Neural progenitor cell (in vitro differentiated cells): ENCODE results near the gene SHD. TPM values are rescaled to one million over a fixed set of nuclear protein-coding genes. Genes with fewer than 3 reads are reported as not detected.

Experiments used
- DNase-seq: peaks from one replicate; pipeline ENCODE4 v3.0.0-alpha.2; 2016; ENCODE audit warnings: low spot score
- H2AFZ ChIP-seq: fragments of 200-600 bp; sonication (generic); replicated peaks from 2 replicates; pipeline ENCODE4 v1.6.1; 2016; ENCODE audit warnings: antibody characterized with exemption
- H3F3A ChIP-seq: fragments of 200-600 bp; sonication (generic); 2 replicates; pipeline ENCODE4 v1.6.1; 2016; ENCODE audit warnings: antibody characterized with exemption, low read depth
- H3K27ac ChIP-seq: fragments of 200-600 bp; sonication (generic); 2 replicates; pipeline ENCODE4 v1.5.1; 2016; ENCODE audit warnings: mild to moderate bottlenecking
- H3K27me3 ChIP-seq: fragments of 200-600 bp; sonication (generic); 2 replicates; pipeline ENCODE4 v1.6.1; 2016; ENCODE audit warnings: mild to moderate bottlenecking, moderate library complexity
- H3K36me3 ChIP-seq: fragments of 200-600 bp; sonication (generic); 2 replicates; pipeline ENCODE4 v1.5.1; 2016
- H3K4me1 ChIP-seq: fragments of 200-600 bp; sonication (generic); 2 replicates; pipeline ENCODE4 v1.6.1; 2016; ENCODE audit warnings: mixed run types
- H3K4me2 ChIP-seq: fragments of 200-600 bp; sonication (generic); 2 replicates; pipeline ENCODE4 v1.6.1; 2016
- H3K4me3 ChIP-seq: fragments of 200-600 bp; sonication (generic); 2 replicates; pipeline ENCODE4 v1.5.1; 2016
- H3K79me2 ChIP-seq: fragments of 200-600 bp; sonication (generic); 2 replicates; pipeline ENCODE4 v1.6.1; 2016; ENCODE audit warnings: low read depth
- H3K9ac ChIP-seq: fragments of 200-600 bp; sonication (generic); 2 replicates; pipeline ENCODE4 v1.6.1; 2016
- H3K9me3 ChIP-seq: fragments of 200-600 bp; sonication (generic); 2 replicates; pipeline ENCODE4 v1.5.1; 2016; ENCODE audit warnings: low read depth
- H4K20me1 ChIP-seq: fragments of 200-600 bp; sonication (generic); 2 replicates; pipeline ENCODE4 v1.6.1; 2016; ENCODE audit warnings: low read depth
- H3K27ac Mint-ChIP-seq: 3 replicates; pipeline ENCODE4 v1.8.0; 2021; ENCODE audit warnings: mixed read lengths
- H3K27me3 Mint-ChIP-seq: 2 replicates; pipeline ENCODE4 v1.8.0; 2022; ENCODE audit warnings: low read depth, mild to moderate bottlenecking, inconsistent platforms, moderate library complexity, mixed read lengths; ENCODE audit not compliant: insufficient read depth
- H3K36me3 Mint-ChIP-seq: 3 replicates; pipeline ENCODE4 v1.8.0; 2021; ENCODE audit warnings: mixed read lengths
- H3K4me1 Mint-ChIP-seq: 3 replicates; pipeline ENCODE4 v1.8.0; 2021; ENCODE audit warnings: mixed read lengths
- H3K4me3 Mint-ChIP-seq: 3 replicates; pipeline ENCODE4 v1.8.0; 2021; ENCODE audit warnings: mild to moderate bottlenecking, moderate library complexity, mixed read lengths
- H3K9me3 Mint-ChIP-seq: 3 replicates; pipeline ENCODE4 v1.8.0; 2020; ENCODE audit warnings: mixed read lengths
- CTCF ChIP-seq: fragments of 200-600 bp; sonication (generic); IDR thresholded peaks from 2 replicates; pipeline ENCODE4 v1.5.1; 2017; ENCODE audit warnings: antibody characterized with exemption, mild to moderate bottlenecking
- EZH2 ChIP-seq: fragments of 200-600 bp; sonication (generic); IDR thresholded peaks from 2 replicates; pipeline ENCODE4 v1.6.1; 2017; ENCODE audit warnings: antibody characterized with exemption, mild to moderate bottlenecking, moderate library complexity
- EZH2phosphoT487 ChIP-seq: fragments of 200-600 bp; sonication (generic); IDR thresholded peaks from 2 replicates; pipeline ENCODE4 v1.6.1; 2017; ENCODE audit warnings: antibody characterized with exemption
- total RNA-seq: library from RNA; depleted of rRNA; stranded (reverse); fragments of >200 nt; gene quantifications from 2 replicates; pipeline ENCODE4 v1.2.3, GENCODE V29; 2015; ENCODE audit warnings: low replicate concordance

The SHD gene
- total RNA-seq, 1 donor from 2014 or later, result not detected

GRCh38 chr19:4295972-4296771, 17.1 kb downstream of the SHD start:
- Histone ChIP-seq H3K79me2 (no peaks in the 10 kb centered on the region), H3K27me3 (no peaks in the 10 kb centered on the region), H3K9me3 (no peaks in the 10 kb centered on the region), H3K9ac (no peak overlapping the region), H3K4me2 (no peak overlapping the region), H3K4me3 (no peak overlapping the region), H3K27ac (no peak overlapping the region), H3F3A (no peaks in the 10 kb centered on the region), H3K36me3 (no peaks in the 10 kb centered on the region), H4K20me1 (no peaks in the 10 kb centered on the region), H2AFZ (no peak overlapping the region), H3K4me1 (peaks cover 6% of the 10 kb centered on the region)
- peaks cover 9% of the 10 kb centered on the region for H3K4me1 Mint-ChIP-seq
- no peak overlapping the region for H3K4me3 Mint-ChIP-seq
- H3K36me3 Mint-ChIP-seq, result no peaks in the 10 kb centered on the region
- DNase-seq, result no peak
- H3K27me3 Mint-ChIP-seq, result peaks cover 4% of the 10 kb centered on the region
- H3K9me3 Mint-ChIP-seq, result peaks cover 2% of the 10 kb centered on the region
- no peak overlapping the region for H3K27ac Mint-ChIP-seq
- TF ChIP-seq EZH2 (no peak), CTCF (no peak), EZH2phosphoT487 (no peak)

- no peaks in the 10 kb centered on the region for H3K36me3 ChIP-seq
- H3K36me3 Mint-ChIP-seq, result no peaks in the 10 kb centered on the region
- no peaks in the 10 kb centered on the region for H3K9me3 ChIP-seq
- no peak overlapping the region for H3K4me3 ChIP-seq
- peak; percentile 19 for DNase-seq
- H3K27me3 ChIP-seq, result no peaks in the 10 kb centered on the region
- no peaks in the 10 kb centered on the region for H3K79me2 ChIP-seq
- H2AFZ ChIP-seq, result peak overlapping the region; percentile 26
- peak; percentile 11 for TF ChIP-seq CTCF
- TF ChIP-seq EZH2phosphoT487, result no peak
- H3K4me3 Mint-ChIP-seq, result no peak overlapping the region
- peaks cover 5% of the 10 kb centered on the region for H3F3A ChIP-seq
- no peak overlapping the region for H3K9ac ChIP-seq
- H3K27ac ChIP-seq, result no peak overlapping the region
- no peak overlapping the region for H3K27ac Mint-ChIP-seq
- peaks cover 2% of the 10 kb centered on the region for H3K9me3 Mint-ChIP-seq
- H3K4me1 Mint-ChIP-seq, result peaks cover 8% of the 10 kb centered on the region
- peaks cover 10% of the 10 kb centered on the region for H3K4me1 ChIP-seq
- H3K4me2 ChIP-seq, result no peak overlapping the region
- H3K27me3 Mint-ChIP-seq, result peaks cover 6% of the 10 kb centered on the region
- H4K20me1 ChIP-seq, result no peaks in the 10 kb centered on the region
These were observed 19.1 kb downstream of the SHD start for GRCh38 chr19:4297901-4298809.

GRCh38 chr19:4298810-4299550, 19.9 kb downstream of the SHD start:
- H3K79me2 ChIP-seq, result no peaks in the 10 kb centered on the region
- TF ChIP-seq EZH2 (no peak), CTCF (no peak), EZH2phosphoT487 (no peak)
- H3K27me3 ChIP-seq, result no peaks in the 10 kb centered on the region
- Mint-ChIP-seq H3K36me3 (no peaks in the 10 kb centered on the region), H3K9me3 (peaks cover 2% of the 10 kb centered on the region), H3K4me1 (peaks cover 8% of the 10 kb centered on the region), H3K27me3 (peaks cover 6% of the 10 kb centered on the region), H3K27ac (no peak overlapping the region), H3K4me3 (no peak overlapping the region)
- no peaks in the 10 kb centered on the region for H4K20me1 ChIP-seq
- H3K36me3 ChIP-seq, result no peaks in the 10 kb centered on the region
- H3K27ac ChIP-seq, result no peak overlapping the region
- peaks cover 5% of the 10 kb centered on the region for H3F3A ChIP-seq
- DNase-seq, result no peak
- H2AFZ ChIP-seq, result no peak overlapping the region
- H3K9me3 ChIP-seq, result no peaks in the 10 kb centered on the region
- no peak overlapping the region for H3K4me3 ChIP-seq
- peaks cover 10% of the 10 kb centered on the region for H3K4me1 ChIP-seq
- no peak overlapping the region for H3K9ac ChIP-seq
- H3K4me2 ChIP-seq, result no peak overlapping the region
